Neuronal stem cell (in vitro differentiated cells): Measurements from ENCODE around the gene PRSS8.

Experiments
- DNase-seq: peaks from one replicate; pipeline ENCODE4 v3.0.0-alpha.2; 2013; ENCODE audit warnings: low spot score
- H2AFZ ChIP-seq: one replicate; pipeline ENCODE4 v1.6.1; 2013; ENCODE audit warnings: mild to moderate bottlenecking, low read length, inconsistent platforms
- H2AK5ac ChIP-seq: 2 replicates; pipeline ENCODE4 v1.6.1; 2013; ENCODE audit warnings: low read depth, mild to moderate bottlenecking, inconsistent platforms, low read length, moderate library complexity, mixed read lengths
- H2BK120ac ChIP-seq: 2 replicates; pipeline ENCODE4 v1.6.1; 2013; ENCODE audit warnings: low read depth, mild to moderate bottlenecking, inconsistent platforms, low read length, moderate library complexity, mixed read lengths
- H2BK12ac ChIP-seq: one replicate; pipeline ENCODE4 v1.6.1; 2013; ENCODE audit warnings: low read length, inconsistent platforms
- H2BK15ac ChIP-seq: 2 replicates; pipeline ENCODE4 v1.6.1; 2013; ENCODE audit warnings: mild to moderate bottlenecking, low read length, inconsistent platforms, mixed read lengths
- H2BK5ac ChIP-seq: one replicate; pipeline ENCODE4 v1.6.1; 2013; ENCODE audit warnings: inconsistent platforms, mild to moderate bottlenecking, low read length, moderate library complexity
- H3K14ac ChIP-seq: one replicate; pipeline ENCODE4 v1.6.1; 2013; ENCODE audit warnings: low read length, inconsistent platforms
- H3K18ac ChIP-seq: 2 replicates; pipeline ENCODE4 v1.6.1; 2013; ENCODE audit warnings: low read length, inconsistent platforms
- H3K23ac ChIP-seq: 2 replicates; pipeline ENCODE4 v1.6.1; 2013; ENCODE audit warnings: low read depth, mild to moderate bottlenecking, mixed read lengths, low read length, inconsistent platforms; ENCODE audit not compliant: poor library complexity
- H3K27ac ChIP-seq: replicated peaks from 3 replicates; pipeline ENCODE4 v1.5.1; 2013; ENCODE audit warnings: low read length, inconsistent platforms
- H3K27me3 ChIP-seq, 3 experiments: 2 replicates each; pipeline ENCODE4 v1.6.1; 2013; ENCODE audit warnings: low read length in 3 of 3, mild to moderate bottlenecking in 2 of 3, inconsistent platforms in 1 of 3, low read depth in 1 of 3, mixed read lengths in 1 of 3, moderate library complexity in 1 of 3; ENCODE audit not compliant: control insufficient read depth in 3 of 3, insufficient read depth in 3 of 3
- H3K36me3 ChIP-seq, 2 donors: replicated peaks in 1 of 2; 2 replicates each; pipeline ENCODE4 v1.6.1; 2013; ENCODE audit warnings: low read length in 2 of 2; ENCODE audit not compliant: control insufficient read depth in 2 of 2, insufficient read depth in 2 of 2
- H3K4ac ChIP-seq: 2 replicates; pipeline ENCODE4 v1.6.1; 2013; ENCODE audit warnings: inconsistent platforms, mild to moderate bottlenecking, low read length, moderate library complexity
- H3K4me1 ChIP-seq, 2 donors: 1 replicate in 1 of 2; 2 replicates in 1 of 2; pipeline ENCODE4 v1.6.1; 2013; ENCODE audit warnings: low read length in 2 of 2, low read depth in 1 of 2; ENCODE audit not compliant: control insufficient read depth in 2 of 2, insufficient read depth in 1 of 2
- H3K4me2 ChIP-seq: one replicate; pipeline ENCODE4 v1.6.1; 2013; ENCODE audit warnings: mild to moderate bottlenecking, low read length, inconsistent platforms; ENCODE audit not compliant: insufficient read depth, poor library complexity, severe bottlenecking
- H3K4me3 ChIP-seq, 2 donors: 2 replicates each; pipeline ENCODE4 v1.5.1; 2013; ENCODE audit warnings: low read length in 2 of 2, mild to moderate bottlenecking in 2 of 2, inconsistent platforms in 1 of 2, moderate library complexity in 1 of 2
- H3K79me1 ChIP-seq: one replicate; pipeline ENCODE4 v1.6.1; 2013; ENCODE audit warnings: low read depth, mild to moderate bottlenecking, inconsistent platforms, low read length, moderate library complexity
- H3K9ac ChIP-seq: one replicate; pipeline ENCODE4 v1.6.1; 2013; ENCODE audit warnings: mild to moderate bottlenecking, low read depth, low read length, inconsistent platforms; ENCODE audit not compliant: poor library complexity
- H3K9me3 ChIP-seq, 2 donors: replicated peaks in 1 of 2; 2 replicates each; pipeline versions ENCODE3 to v1.6.1; 2013; ENCODE audit warnings: low read length in 2 of 2, mild to moderate bottlenecking in 2 of 2, inconsistent platforms in 1 of 2, low read depth in 1 of 2, mixed read lengths in 1 of 2, moderate library complexity in 1 of 2; ENCODE audit not compliant: control insufficient read depth in 2 of 2, insufficient read depth in 1 of 2
- H4K8ac ChIP-seq: one replicate; pipeline ENCODE4 v1.6.1; 2013; ENCODE audit warnings: low read depth, mild to moderate bottlenecking, inconsistent platforms, low read length, moderate library complexity
- H4K91ac ChIP-seq: one replicate; pipeline ENCODE4 v1.6.1; 2013; ENCODE audit warnings: low read length, low read depth, mild to moderate bottlenecking, inconsistent platforms; ENCODE audit not compliant: poor library complexity
- WGBS, 2 donors: extraction: QIAGEN DNeasy Blood & Tissue Kit; methylation state at CpG; one replicate each; pipeline ENCODE4 v1.1.7; 2013; ENCODE audit warnings: missing lambda C conversion rate in 2 of 2, mixed read lengths in 1 of 2; ENCODE audit not compliant: insufficient read length in 2 of 2, insufficient replicate concordance in 1 of 2; ENCODE audit errors: extremely low coverage in 2 of 2; 5-methylcytosine and 5-hydroxymethylcytosine counted together

PRSS8 gene

DNA sequence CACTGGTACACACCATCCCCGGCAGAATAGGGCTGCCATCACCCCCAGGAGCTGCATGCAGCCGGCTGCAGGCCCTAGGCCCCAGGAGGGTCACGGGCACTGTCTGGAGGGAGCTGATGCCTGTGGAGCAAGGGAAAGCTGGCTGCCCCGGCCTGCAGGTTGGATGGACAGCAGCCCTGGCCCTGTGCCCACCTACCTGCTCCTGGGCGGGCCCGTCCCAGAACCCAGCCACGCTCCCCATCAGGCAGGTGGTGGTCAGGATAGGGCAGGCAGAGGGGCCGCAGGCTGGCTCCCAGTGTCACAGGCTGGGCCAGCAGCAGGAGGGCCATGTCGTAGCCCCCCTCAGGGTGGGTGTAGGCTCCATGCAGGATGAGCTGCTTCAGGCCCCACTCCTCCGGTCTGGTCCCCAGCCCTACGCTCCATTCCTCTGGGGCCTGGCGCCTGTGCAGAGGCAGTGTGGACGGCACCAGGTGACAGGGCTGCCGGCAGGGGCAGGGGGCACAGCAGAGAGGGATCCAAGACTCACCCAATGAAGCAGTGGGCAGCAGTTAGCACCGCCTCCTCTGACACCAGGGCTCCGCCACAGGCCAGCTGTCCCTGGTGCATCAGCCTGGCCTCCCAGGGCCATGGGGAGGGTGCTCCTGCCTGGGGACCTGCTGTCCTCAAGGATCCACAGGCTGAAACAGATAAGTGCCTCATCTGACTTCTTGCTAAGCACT is 50.8 kb downstream of the PRSS8 start:
- H2BK5ac ChIP-seq, result no peak overlapping the region
- no CpG with 5 or more reads among the region's 16 CpGs for WGBS, 2 donors
- DNase-seq, result no peak
- H3K79me1 ChIP-seq, result peaks cover 13% of the 10 kb centered on the region
- H3K4me3 ChIP-seq, result no peak overlapping the region
- no peak overlapping the region for H3K4me2 ChIP-seq
- H3K18ac ChIP-seq, result no peak overlapping the region
- H3K27me3 ChIP-seq, result no peaks in the 10 kb centered on the region
- H4K91ac ChIP-seq, result no peak overlapping the region
- no peak overlapping the region for H3K27ac ChIP-seq
- H3K23ac ChIP-seq, result no peak overlapping the region
- no peak overlapping the region for H2AFZ ChIP-seq
- H2BK15ac ChIP-seq, result no peak overlapping the region
- H2BK12ac ChIP-seq, result no peak overlapping the region
- H3K9ac ChIP-seq, result no peak overlapping the region
- H3K4ac ChIP-seq, result no peak overlapping the region
- peaks cover 0 to 2% of the 10 kb centered on the region in 2 donors for H3K9me3 ChIP-seq
- H3K14ac ChIP-seq, result no peak overlapping the region
- H4K8ac ChIP-seq, result no peak overlapping the region
- no peaks in the 10 kb centered on the region for H3K4me1 ChIP-seq
- no peak overlapping the region for H2BK120ac ChIP-seq
- H3K36me3 ChIP-seq, result peaks cover 39 to 62% of the 10 kb centered on the region in 2 donors
- H2AK5ac ChIP-seq, result no peak overlapping the region

- no peak for DNase-seq
- Histone ChIP-seq H3K36me3 (peaks cover 43 to 67% of the 10 kb centered on the region in 2 donors), H2BK15ac (no peak overlapping the region), H3K14ac (no peak overlapping the region), H4K8ac (no peak overlapping the region), H2BK5ac (no peak overlapping the region), H2AFZ (no peak overlapping the region), H3K4ac (no peak overlapping the region), H3K23ac (no peak overlapping the region), H2BK120ac (no peak overlapping the region), H3K27ac (no peak overlapping the region), H4K91ac (no peak overlapping the region), H3K4me3 (no peak overlapping the region), H3K9me3 (no peaks in the 10 kb centered on the region), H3K4me2 (no peak overlapping the region), H3K18ac (no peak overlapping the region), H3K4me1 (no peaks in the 10 kb centered on the region), H3K9ac (no peak overlapping the region), H3K79me1 (peaks cover 18% of the 10 kb centered on the region), H3K27me3 (no peaks in the 10 kb centered on the region), H2BK12ac (no peak overlapping the region), H2AK5ac (no peak overlapping the region)
- WGBS, 2 donors, result no CpG with 5 or more reads among the region's 13 CpGs
Measured at GRCh38 chr16:31083981-31084380, 51.5 kb downstream of the PRSS8 start.

DNA sequence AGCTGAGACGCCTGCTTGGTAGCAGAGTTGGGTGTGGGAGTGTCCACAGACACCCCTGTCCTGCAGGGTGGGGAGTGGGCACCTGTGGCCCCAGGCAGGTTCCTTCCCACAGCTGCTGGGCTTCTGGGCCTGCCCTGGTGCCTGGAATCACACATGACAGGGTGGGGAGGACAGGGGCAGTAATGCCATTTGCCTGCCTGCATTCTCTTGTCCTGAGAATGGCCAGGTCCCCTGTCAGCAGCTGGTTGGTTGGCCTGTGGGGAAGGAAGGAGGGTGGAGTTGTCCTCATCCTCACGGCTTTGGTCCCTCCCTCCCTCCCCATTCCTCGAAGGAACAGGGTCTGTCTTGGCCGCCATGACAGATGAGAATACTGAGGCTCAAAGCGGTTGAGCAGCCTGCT is 52.0 kb downstream of the PRSS8 start:
- no peak overlapping the region for H2BK120ac ChIP-seq
- no peak overlapping the region for H2BK12ac ChIP-seq
- no peak overlapping the region for H3K14ac ChIP-seq
- no peak overlapping the region for H2BK5ac ChIP-seq
- H4K91ac ChIP-seq, result no peak overlapping the region
- H3K9me3 ChIP-seq, result no peaks in the 10 kb centered on the region
- peak overlapping the region; percentile 63 for H3K9ac ChIP-seq
- peaks cover 18% of the 10 kb centered on the region for H3K79me1 ChIP-seq
- no peak overlapping the region for H4K8ac ChIP-seq
- WGBS, 2 donors, result no CpG with 5 or more reads among the region's 5 CpGs
- DNase-seq, result no peak
- no peaks in the 10 kb centered on the region for H3K27me3 ChIP-seq
- H3K36me3 ChIP-seq, result peaks cover 47 to 69% of the 10 kb centered on the region in 2 donors
- no peak overlapping the region for H3K18ac ChIP-seq
- H2AK5ac ChIP-seq, result no peak overlapping the region
- no peak overlapping the region for H3K4ac ChIP-seq
- no peak overlapping the region for H3K4me2 ChIP-seq
- H2BK15ac ChIP-seq, result no peak overlapping the region
- H3K4me1 ChIP-seq, result no peaks in the 10 kb centered on the region
- no peak overlapping the region for H3K23ac ChIP-seq
- H3K4me3 ChIP-seq, result no peak overlapping the region
- no peak overlapping the region for H2AFZ ChIP-seq
- no peak overlapping the region for H3K27ac ChIP-seq

DNA sequence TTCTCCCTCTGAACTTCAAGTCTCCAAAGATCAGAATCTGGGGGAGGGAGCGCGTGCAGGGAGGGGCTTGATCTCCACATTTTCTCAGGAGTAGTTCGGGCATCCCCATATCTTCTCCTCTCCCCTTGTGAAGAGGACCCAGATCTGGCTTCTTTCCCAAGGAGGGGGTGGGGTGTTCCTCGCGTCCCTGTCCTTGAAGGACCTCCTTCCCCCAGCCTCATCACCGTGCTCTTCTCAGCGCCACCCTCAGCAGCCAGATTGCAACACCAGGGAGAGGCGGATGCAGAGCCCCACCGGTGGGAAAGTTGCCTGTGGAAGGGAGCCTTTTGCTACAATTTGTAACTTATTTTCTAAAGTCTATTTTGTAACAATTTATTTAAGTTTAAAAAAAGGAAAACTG is 52.4 kb downstream of the PRSS8 start:
- Histone ChIP-seq H3K79me1 (peaks cover 18% of the 10 kb centered on the region), H4K91ac (no peak overlapping the region), H2BK5ac (no peak overlapping the region), H3K4me2 (no peak overlapping the region), H3K4me1 (no peaks in the 10 kb centered on the region), H3K18ac (no peak overlapping the region), H2BK120ac (no peak overlapping the region), H3K36me3 (peaks cover 49 to 74% of the 10 kb centered on the region in 2 donors), H3K9ac (no peak overlapping the region), H2BK12ac (no peak overlapping the region), H3K14ac (no peak overlapping the region), H3K23ac (no peak overlapping the region), H2AFZ (no peak overlapping the region), H3K27ac (no peak overlapping the region), H2AK5ac (no peak overlapping the region), H3K9me3 (no peaks in the 10 kb centered on the region), H3K4me3 (no peak overlapping the region), H2BK15ac (no peak overlapping the region), H3K4ac (no peak overlapping the region), H4K8ac (no peak overlapping the region), H3K27me3 (no peaks in the 10 kb centered on the region)
- WGBS, 2 donors, result no CpG with 5 or more reads among the region's 9 CpGs
- DNase-seq, result no peak
